GM21515 (cell line): Measurements from ENCODE around the gene MRPL14.
A peak's percentile ranks its signal among the peaks of the same experiment; 100 is the strongest.

Experiments used
- ATAC-seq: cut with Tn5 transposase; IDR thresholded peaks from one replicate; pipeline ENCODE4 v1.9.1; 2021; ENCODE audit not compliant: unreplicated experiment

The MRPL14 gene

GRCh38 chr6:44127186-44128019 is at the start of gene MRPL14, which contains the start of gene TMEM63B:
TSS of gene MRPL14 (minus strand) at chr6:44127452. CDS start at chr6:44116611, 10,841 bp downstream.
TSS of gene TMEM63B (plus strand) at chr6:44127554. CDS start at chr6:44134585, 7,031 bp downstream.
- ATAC-seq = peak; percentile 64

GRCh38 chr6:44176130-44176761 is 49.0 kb upstream of the MRPL14 start:
- ATAC-seq = no peak

GRCh38 chr6:44172731-44173500 is 45.7 kb upstream of the MRPL14 start:
- ATAC-seq = peak; percentile 54

- no peak for ATAC-seq
Measured at GRCh38 chr6:44171899-44172546, 44.8 kb upstream of the MRPL14 start.

GRCh38 chr6:44169886-44170570 is 42.8 kb upstream of the MRPL14 start:
- no peak for ATAC-seq

GRCh38 chr6:44169154-44169553 is 41.9 kb upstream of the MRPL14 start:
- no peak for ATAC-seq

GRCh38 chr6:44167567-44167966 is 40.3 kb upstream of the MRPL14 start:
- no peak for ATAC-seq

- ATAC-seq = no peak
Measured at GRCh38 chr6:44166591-44167184, 39.4 kb upstream of the MRPL14 start.

GRCh38 chr6:44166116-44166515 is 38.9 kb upstream of the MRPL14 start:
- no peak for ATAC-seq

- no peak for ATAC-seq
Measured at GRCh38 chr6:44162876-44163625, 35.8 kb upstream of the MRPL14 start.

- ATAC-seq = no peak
Measured at GRCh38 chr6:44161997-44162338, 34.7 kb upstream of the MRPL14 start.

- no peak for ATAC-seq
Measured at GRCh38 chr6:44158770-44159228, 31.5 kb upstream of the MRPL14 start, which contains the start of gene CAPN11. TSS of gene CAPN11 (plus strand) at chr6:44158820. CDS start at chr6:44158849, 29 bp downstream.

- no peak for ATAC-seq
Measured at GRCh38 chr6:44157152-44157521, 29.9 kb upstream of the MRPL14 start.

GRCh38 chr6:44156494-44157151 is 29.4 kb upstream of the MRPL14 start:
- ATAC-seq = no peak

GRCh38 chr6:44154067-44154466 is 26.8 kb upstream of the MRPL14 start:
- ATAC-seq = no peak

GRCh38 chr6:44152533-44152932 is 25.3 kb upstream of the MRPL14 start:
- no peak for ATAC-seq

GRCh38 chr6:44152109-44152461 is 24.8 kb upstream of the MRPL14 start:
- no peak for ATAC-seq

GRCh38 chr6:44151348-44152108 is 24.3 kb upstream of the MRPL14 start:
- no peak for ATAC-seq
